ENCODE measurements around the gene CHD9NB. TPM values are rescaled to one million over a fixed set of nuclear protein-coding genes. Genes with fewer than 3 reads are reported as not detected.
A peak's percentile ranks its signal among the peaks of the same experiment; 100 is the strongest.

CHD9NB gene
- total and polyA plus RNA-seq, 2 of the 4 experiments (the other 2 are of a cell fraction) = 0.94 to 1.1 TPM

DNA sequence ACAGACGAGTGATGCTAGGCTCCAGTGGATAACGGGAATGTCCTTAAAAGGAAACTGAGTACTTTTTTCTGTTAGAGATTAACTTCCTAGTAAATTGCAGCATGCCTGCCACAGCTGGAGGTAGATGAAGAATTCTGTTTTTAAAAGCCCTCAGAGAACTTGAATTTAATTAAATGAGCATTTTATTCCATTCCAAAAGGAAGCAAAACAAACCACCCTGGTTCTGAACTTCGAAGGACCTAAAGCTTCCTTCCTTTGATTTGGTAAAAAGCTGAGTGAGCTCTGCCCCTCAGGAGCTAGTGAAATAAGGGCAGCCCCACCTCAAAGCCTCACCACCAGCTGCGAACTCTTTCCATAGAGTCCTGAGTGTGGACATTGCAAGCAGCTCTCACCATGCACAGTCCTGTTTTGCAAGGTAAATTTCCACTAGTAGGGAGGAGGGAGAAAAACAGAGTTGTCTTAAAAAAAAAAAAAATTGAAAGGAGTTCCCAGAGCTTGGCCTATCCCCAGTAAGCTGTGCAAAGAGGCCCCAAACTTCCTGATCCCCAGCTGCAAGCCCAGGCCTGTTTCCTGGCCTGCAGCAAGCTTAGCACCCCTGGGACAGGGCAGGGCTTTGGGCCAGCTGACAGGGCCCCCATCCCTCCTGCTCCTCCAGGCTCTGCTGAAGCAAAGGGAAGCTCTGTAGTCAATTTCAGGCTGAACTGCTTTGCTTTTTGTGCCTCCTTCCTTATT, 11.2 kb downstream of the CHD9NB start:
- Histone ChIP-seq H2AK5ac (ENCODE audit: low read depth, low read length) (no peak overlapping the region), H3K4me1 (ENCODE audit: control insufficient read depth, insufficient read depth, low read length) (peaks cover 12% of the 10 kb centered on the region), H3K27ac (ENCODE audit: insufficient read depth, low read length) (peak overlapping the region; percentile 17; the same call in 1 of the 2 replicates), H4K5ac (ENCODE audit: low read depth, low read length) (peak overlapping the region; percentile 65; the same call in 1 of the 2 replicates), H3K79me1 (ENCODE audit: low read depth in 1 of 2, low read length in 2 of 2) (no peaks in the 10 kb centered on the region), H2BK20ac (ENCODE audit: low read depth, low read length) (no peak overlapping the region), H4K8ac (ENCODE audit: low read depth in 2 of 2, low read length in 2 of 2) (peak overlapping the region in 1 of 2 experiments; percentile 62; a peak in 2 of 4 replicates), H2AFZ (replicated peaks; ENCODE audit: low read length, poor library complexity) (peak overlapping the region; percentile 76), H3K14ac (replicated peaks; ENCODE audit: low read depth, low read length) (no peak overlapping the region), H3K9me1 (ENCODE audit: insufficient read depth, low read length) (no peaks in the 10 kb centered on the region), H3K4me2 (ENCODE audit: low read depth, low read length) (no peak overlapping the region), H2BK15ac (ENCODE audit: low read depth, low read length) (no peak overlapping the region), H3K27me3 (ENCODE audit: control insufficient read depth, insufficient read depth, low read length) (peaks cover 4% of the 10 kb centered on the region; the same call in 1 of the 2 replicates), H3K36me3 (ENCODE audit: control insufficient read depth, insufficient read depth, low read length) (peaks cover 3% of the 10 kb centered on the region), H3K9ac (ENCODE audit: low read depth, low read length) (no peak overlapping the region; the same call in 1 of the 2 replicates), H3K4me3 (ENCODE audit: insufficient read depth, low read depth, low read length) (no peak overlapping the region), H3K4ac (ENCODE audit: low read depth, low read length) (no peak overlapping the region), H4K20me1 (ENCODE audit: insufficient read depth, low read length) (no peaks in the 10 kb centered on the region), H3K18ac (ENCODE audit: low read depth, low read length) (peak overlapping the region; percentile 5; the same call in 1 of the 2 replicates), H3K23ac (ENCODE audit: low read depth, low read length) (no peak overlapping the region), H2BK120ac (ENCODE audit: low read depth, low read length) (no peak overlapping the region), H4K91ac (ENCODE audit: insufficient read depth, low read depth, low read length) (no peak overlapping the region), H2AK9ac (replicated peaks; ENCODE audit: low read depth, low read length, poor library complexity) (peak overlapping the region; percentile 68), H3K9me3 (ENCODE audit: control insufficient read depth, insufficient read depth, low read length) (no peaks in the 10 kb centered on the region), H3K56ac (ENCODE audit: extremely low read depth, insufficient read depth, low read length) (no peak overlapping the region), H2BK5ac (ENCODE audit: low read depth, low read length, poor library complexity, severe bottlenecking) (no peak overlapping the region)
- dilution Hi-C loops (cut with HindIII; ENCODE audit: low sequenced_read_pairs, unreplicated experiment) = no loop called here
- WGBS, 2 experiments (ENCODE audit: extremely low coverage in 2 of 2, insufficient read length in 1 of 2) = no CpG with 5 or more reads among the region's 4 CpGs
- ATAC-seq (ENCODE audit: low read depth) (peak; percentile 69), DNase-seq (peak; percentile 5)
- intact Hi-C loops (cut with micrococcal nuclease) = no loop called here
- no TSS peak for BruUV-seq (replicated peaks)
- no peak for TF ChIP-seq FOS (IDR thresholded peaks at IDR 0.05; ENCODE audit: low read depth, low read length)
- TF ChIP-seq BHLHE40 (IDR thresholded peaks at IDR 0.05; ENCODE audit: low read depth, low read length) = no peak
- no peak for TF ChIP-seq CTCF (conservative IDR thresholded peaks at IDR 0.05; ENCODE audit: low read depth, low read length)
- TF ChIP-seq MAZ (IDR thresholded peaks at IDR 0.05; ENCODE audit: borderline replicate concordance, low read depth, low read length) = no peak
- TF ChIP-seq RFX5 (IDR thresholded peaks at IDR 0.05; ENCODE audit: low read depth, low read length) = no peak
- TF ChIP-seq USF2 (IDR thresholded peaks at IDR 0.05; ENCODE audit: low read depth, low read length) = no peak
- no peak for TF ChIP-seq POLR2A (IDR thresholded peaks at IDR 0.05; ENCODE audit: low read depth, low read length)
- no peak for TF ChIP-seq ELK1 (IDR thresholded peaks at IDR 0.05; ENCODE audit: borderline replicate concordance, low read depth, low read length)
- no peak for TF ChIP-seq MAFK (IDR thresholded peaks at IDR 0.05; ENCODE audit: low read depth, low read length)
- no peak for TF ChIP-seq SMC3 (IDR thresholded peaks at IDR 0.05; ENCODE audit: low read depth, low read length)
- no peak for TF ChIP-seq CEBPB (IDR thresholded peaks at IDR 0.05; ENCODE audit: low read depth, low read length)
- TF ChIP-seq RCOR1 (IDR thresholded peaks at IDR 0.05; ENCODE audit: insufficient replicate concordance, low read length) = no peak
- POLR2A ChIA-PET (ENCODE audit: unreplicated experiment) = no interaction called here
- in situ Hi-C loops (cut with MboI; ENCODE audit: low sequenced_read_pairs) = no loop called here
- CTCF ChIA-PET = interaction anchor here (0.6 to 0.9 kb wide), 3 partner anchors 17 to 57 kb away, joined by 3 read pairs; no protein-coding TSS in a partner anchor

Measured in IMR-90 (cell line).